HEK293T (cell line): ENCODE measurements around the gene JCAD.

Source experiments
- ARNT ChIP-seq: fragments of 450-650 bp; IDR thresholded peaks from 2 replicates; pipeline ENCODE4 v1.6.1; 2017; ENCODE audit warnings: mild to moderate bottlenecking
- HDGF ChIP-seq: fragments of 450-650 bp; IDR thresholded peaks from 2 replicates; pipeline ENCODE4 v1.6.1; 2017; ENCODE audit warnings: antibody characterized with exemption, borderline replicate concordance
- ZNF384 ChIP-seq: fragments of 450-650 bp; IDR thresholded peaks from 2 replicates; pipeline ENCODE4 v1.6.1; 2016

DNA sequence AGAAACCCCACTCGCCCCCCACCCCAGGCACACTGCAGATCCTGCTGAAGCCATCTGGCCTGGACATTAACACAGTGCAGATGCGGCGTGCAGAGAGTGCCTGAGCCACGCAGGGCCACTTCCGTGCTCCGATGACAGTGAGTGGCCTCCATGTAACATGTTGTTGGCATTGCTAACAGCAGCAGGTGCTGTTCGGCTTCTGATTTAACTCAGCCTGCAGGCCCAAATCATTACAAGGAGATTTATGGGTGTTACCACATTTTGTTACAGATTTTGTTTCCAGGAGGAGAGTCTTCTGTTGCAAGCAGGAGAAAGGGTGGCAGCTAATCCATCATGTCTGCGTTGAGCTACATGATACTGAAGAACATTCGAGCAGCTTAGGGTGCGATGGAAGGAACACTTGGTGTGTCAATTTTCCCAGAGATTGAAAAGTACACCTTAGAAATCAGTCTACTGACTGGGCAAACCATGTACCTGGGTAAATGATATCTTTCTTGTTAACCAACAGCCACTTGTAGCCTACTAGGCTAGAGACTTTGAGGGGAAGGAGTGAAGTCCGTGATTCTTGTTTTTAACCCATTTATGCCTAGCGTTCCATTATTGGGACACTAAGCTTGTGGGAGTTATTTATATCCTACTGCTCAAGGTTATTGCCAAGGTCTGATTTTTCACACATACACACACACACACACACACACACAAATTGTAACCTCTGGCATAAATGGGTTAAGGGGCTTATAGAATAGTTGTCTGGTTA is 90.0 kb downstream of the JCAD start:
- TF ChIP-seq ARNT = no peak
- no peak for TF ChIP-seq ZNF384
- no peak for TF ChIP-seq HDGF
